ENCODE data around the gene FSD2.

- TF ChIP-seq CTCF (IDR thresholded peaks at IDR 0.05; ENCODE audit: low read length) (no peak), EZH2 (IDR thresholded peaks at IDR 0.05; ENCODE audit: borderline replicate concordance, low read length) (no peak)
These were observed 2.2 kb upstream of the FSD2 start for GRCh38 chr15:82807920-82808633.
